Liver (tissue), 9 donors: ENCODE measurements around the gene ASCL2. TPM values are rescaled to one million over a fixed set of nuclear protein-coding genes. Genes with fewer than 3 reads are reported as not detected.

Experiments used
- DNase-seq: peaks from one replicate; pipeline ENCODE4 v3.0.0-alpha.2; 2017; ENCODE audit warnings: low spot score
- H3K27ac ChIP-seq, 2 donors: one replicate each; pipeline ENCODE4 v1.7.0; 2013; ENCODE audit warnings: inconsistent platforms in 2 of 2, low read length in 2 of 2, control low read depth in 1 of 2, low read depth in 1 of 2, mild to moderate bottlenecking in 1 of 2
- H3K27me3 ChIP-seq, 4 donors: one replicate each; pipeline versions ENCODE4 v1.6.1 to v1.7.0; 2013; ENCODE audit warnings: low read length in 3 of 4, inconsistent platforms in 1 of 4, mild to moderate bottlenecking in 1 of 4, moderate library complexity in 1 of 4; ENCODE audit not compliant: control insufficient read depth in 4 of 4, insufficient read depth in 4 of 4
- H3K36me3 ChIP-seq, 4 donors: one replicate each; pipeline versions ENCODE4 v1.6.1 to v1.7.0; 2013; ENCODE audit warnings: low read length in 3 of 4, mild to moderate bottlenecking in 3 of 4, low read depth in 1 of 4, moderate library complexity in 1 of 4; ENCODE audit not compliant: control insufficient read depth in 4 of 4, insufficient read depth in 3 of 4
- H3K4me1 ChIP-seq, 4 donors: one replicate each; pipeline versions ENCODE4 v1.6.1 to v1.7.0; 2013; ENCODE audit warnings: low read length in 3 of 4, mild to moderate bottlenecking in 3 of 4, moderate library complexity in 1 of 4; ENCODE audit not compliant: control insufficient read depth in 4 of 4, insufficient read depth in 4 of 4
- H3K4me3 ChIP-seq, 3 donors: one replicate each; pipeline versions ENCODE4 v1.6.1 to v1.7.0; 2013; ENCODE audit warnings: low read length in 3 of 3, control low read depth in 1 of 3, low read depth in 1 of 3, mild to moderate bottlenecking in 1 of 3
- H3K9ac ChIP-seq, 2 donors: one replicate each; pipeline ENCODE4 v1.7.0; 2013; ENCODE audit warnings: low read length in 2 of 2, mild to moderate bottlenecking in 2 of 2, moderate library complexity in 2 of 2, control low read depth in 1 of 2, low read depth in 1 of 2
- H3K9me3 ChIP-seq, 4 donors: one replicate each; pipeline versions ENCODE4 v1.6.1 to v1.7.0; 2013; ENCODE audit warnings: low read length in 3 of 4; ENCODE audit not compliant: control insufficient read depth in 4 of 4
- EGR1 ChIP-seq, 2 donors: IDR thresholded peaks; 2 replicates each; pipeline ENCODE4 v1.6.1; 2016 to 2018; ENCODE audit warnings: antibody characterized with exemption in 2 of 2, low read depth in 2 of 2
- FOXA1 ChIP-seq: IDR thresholded peaks from 2 replicates; pipeline ENCODE4 v1.6.1; 2016; ENCODE audit warnings: antibody characterized with exemption
- FOXA2 ChIP-seq: IDR thresholded peaks from 2 replicates; pipeline ENCODE4 v1.6.1; 2016; ENCODE audit warnings: antibody characterized with exemption
- HNF4A ChIP-seq, 2 donors: conservative IDR thresholded peaks; 2 replicates each; pipeline ENCODE4 v1.6.1; 2016; ENCODE audit warnings: antibody characterized with exemption in 2 of 2, mild to moderate bottlenecking in 2 of 2
- HNF4G ChIP-seq: IDR thresholded peaks from 2 replicates; pipeline ENCODE4 v1.6.1; 2016; ENCODE audit warnings: antibody characterized with exemption
- JUND ChIP-seq, 2 donors: IDR thresholded peaks; 2 replicates each; pipeline ENCODE4 v1.6.1; 2016; ENCODE audit warnings: antibody characterized with exemption in 2 of 2
- NR2F2 ChIP-seq: IDR thresholded peaks from 2 replicates; pipeline ENCODE4 v1.6.1; 2016; ENCODE audit warnings: antibody characterized with exemption
- RAD21 ChIP-seq, 2 donors: IDR thresholded peaks; 2 replicates each; pipeline ENCODE4 v1.6.1; 2016; ENCODE audit warnings: antibody characterized with exemption in 2 of 2, mild to moderate bottlenecking in 2 of 2
- SP1 ChIP-seq: IDR thresholded peaks from 2 replicates; pipeline ENCODE4 v1.6.1; 2018; ENCODE audit warnings: antibody characterized with exemption, mild to moderate bottlenecking
- TAF1 ChIP-seq: conservative IDR thresholded peaks from 2 replicates; pipeline ENCODE4 v1.6.1; 2016; ENCODE audit warnings: antibody characterized with exemption, mild to moderate bottlenecking
- YY1 ChIP-seq: IDR thresholded peaks from 2 replicates; pipeline ENCODE4 v1.6.1; 2016; ENCODE audit warnings: antibody characterized with exemption, mild to moderate bottlenecking
- WGBS: extraction: QIAGEN DNeasy Blood & Tissue Kit; methylation state at CpG from one replicate; pipeline ENCODE4 v1.1.7; 2013; 5-methylcytosine and 5-hydroxymethylcytosine counted together
- polyA plus RNA-seq, 2 donors: library from polyadenylated mRNA; stranded (reverse) in 1 of 2; unstranded in 1 of 2; fragments of 200-250 nt in 1 of 2; fragments of >200 nt in 1 of 2; fragmentation: Nextera tagmentation in 1 of 2; extraction: Ambion mirVana in 1 of 2; gene quantifications; one replicate each; pipeline versions ENCODE4 v1.2.1 to v1.2.3, GENCODE V29; 2013 to 2015
- total RNA-seq, 2 donors: library from RNA; depleted of rRNA; stranded (reverse); fragments of >200 nt; gene quantifications; one replicate each; pipeline ENCODE4 v1.2.3, GENCODE V29; 2014
- TF ChIP-seq, protein P1 (sequence below): IDR thresholded peaks from 2 replicates; pipeline ENCODE4 v1.6.1; 2016; ENCODE audit warnings: antibody characterized with exemption
- TF ChIP-seq, protein P2 (sequence below): IDR thresholded peaks from 2 replicates; pipeline ENCODE4 v1.6.1; 2016; ENCODE audit warnings: antibody characterized with exemption
- TF ChIP-seq, protein P3 (sequence below): IDR thresholded peaks from 2 replicates; pipeline ENCODE4 v1.6.1; 2016; ENCODE audit warnings: antibody characterized with exemption
- donor health status: healthy.
- donor health status: healthy.
- donor health status: healthy.
- donor health status: healthy.
- donor health status: healthy.

The ASCL2 gene
- total and polyA plus RNA-seq, 4 donors = 0.17 to 0.47 (median 0.32) TPM

DNA sequence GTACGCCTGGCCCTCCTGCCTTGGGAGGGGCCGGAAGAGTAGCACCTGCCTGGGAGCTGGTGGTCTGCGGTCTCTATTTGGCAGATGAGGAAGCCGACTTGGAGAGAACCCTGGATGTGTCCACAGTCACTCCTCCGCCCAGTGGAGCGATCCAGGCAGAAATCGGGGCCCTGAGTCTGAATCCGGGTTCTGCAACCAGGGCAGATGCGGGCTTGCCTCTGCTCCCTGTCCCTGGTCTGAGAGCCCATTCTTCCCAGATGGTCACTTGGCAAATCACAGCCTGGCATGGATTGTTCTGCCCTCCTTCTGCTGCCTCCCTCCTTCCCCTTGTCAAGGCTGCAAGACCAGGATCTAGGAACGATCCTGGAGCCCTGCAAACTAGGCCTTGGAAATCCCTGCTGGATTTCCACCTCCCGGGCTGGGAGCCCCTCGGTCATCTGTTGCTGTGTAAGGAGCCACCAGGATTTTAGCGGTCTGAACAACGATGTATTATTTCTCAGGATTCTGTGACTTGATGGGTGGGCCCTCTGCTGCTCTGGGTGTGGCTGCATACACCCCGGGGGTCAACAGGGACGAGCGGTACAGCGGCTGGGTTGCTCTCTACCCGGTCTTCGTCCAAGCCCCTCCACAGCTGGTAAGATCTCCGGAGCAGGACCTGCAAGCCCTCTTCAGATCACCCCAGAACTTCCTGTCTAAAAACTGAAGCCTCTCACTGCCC, 2.0 kb upstream of the ASCL2 start:
- H3K4me1 ChIP-seq = peaks cover 6 to 25% (median 14%) of the 10 kb centered on the region in 4 donors
- H3K9me3 ChIP-seq = no peaks in the 10 kb centered on the region
- no peak for TF ChIP-seq JUND (IDR thresholded peaks at IDR 0.05)
- TF ChIP-seq YY1 = no peak
- TF ChIP-seq FOXA2 = no peak
- TF ChIP-seq, protein P1, sequence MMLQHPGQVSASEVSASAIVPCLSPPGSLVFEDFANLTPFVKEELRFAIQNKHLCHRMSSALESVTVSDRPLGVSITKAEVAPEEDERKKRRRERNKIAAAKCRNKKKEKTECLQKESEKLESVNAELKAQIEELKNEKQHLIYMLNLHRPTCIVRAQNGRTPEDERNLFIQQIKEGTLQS = no peak
- no peak for TF ChIP-seq NR2F2
- TF ChIP-seq, protein P2, sequence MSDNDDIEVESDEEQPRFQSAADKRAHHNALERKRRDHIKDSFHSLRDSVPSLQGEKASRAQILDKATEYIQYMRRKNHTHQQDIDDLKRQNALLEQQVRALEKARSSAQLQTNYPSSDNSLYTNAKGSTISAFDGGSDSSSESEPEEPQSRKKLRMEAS = no peak
- no peak for TF ChIP-seq HNF4A (conservative IDR thresholded peaks at IDR 0.05)
- TF ChIP-seq SP1 = no peak
- no peak for TF ChIP-seq EGR1 (IDR thresholded peaks at IDR 0.05; ENCODE audit: low read depth in 2 of 2)
- no peak for TF ChIP-seq FOXA1
- no peak for TF ChIP-seq RAD21 (IDR thresholded peaks at IDR 0.05)
- no peaks in the 10 kb centered on the region for H3K36me3 ChIP-seq
- no peak overlapping the region for H3K4me3 ChIP-seq
- no peak overlapping the region for H3K27ac ChIP-seq
- DNase-seq = peak; percentile 31
- no peak overlapping the region for H3K9ac ChIP-seq
- WGBS = 83% methylated on average over 21 of the region's 21 CpGs
- peaks cover 2 to 27% (median 2%) of the 10 kb centered on the region in 4 donors for H3K27me3 ChIP-seq

GRCh38 chr11:2271327-2272227, 1.2 kb upstream of the ASCL2 start:
- H3K4me1 ChIP-seq = peaks cover 6 to 25% (median 14%) of the 10 kb centered on the region in 4 donors
- no peaks in the 10 kb centered on the region for H3K9me3 ChIP-seq
- no peak overlapping the region for H3K9ac ChIP-seq
- TF ChIP-seq, protein P3, sequence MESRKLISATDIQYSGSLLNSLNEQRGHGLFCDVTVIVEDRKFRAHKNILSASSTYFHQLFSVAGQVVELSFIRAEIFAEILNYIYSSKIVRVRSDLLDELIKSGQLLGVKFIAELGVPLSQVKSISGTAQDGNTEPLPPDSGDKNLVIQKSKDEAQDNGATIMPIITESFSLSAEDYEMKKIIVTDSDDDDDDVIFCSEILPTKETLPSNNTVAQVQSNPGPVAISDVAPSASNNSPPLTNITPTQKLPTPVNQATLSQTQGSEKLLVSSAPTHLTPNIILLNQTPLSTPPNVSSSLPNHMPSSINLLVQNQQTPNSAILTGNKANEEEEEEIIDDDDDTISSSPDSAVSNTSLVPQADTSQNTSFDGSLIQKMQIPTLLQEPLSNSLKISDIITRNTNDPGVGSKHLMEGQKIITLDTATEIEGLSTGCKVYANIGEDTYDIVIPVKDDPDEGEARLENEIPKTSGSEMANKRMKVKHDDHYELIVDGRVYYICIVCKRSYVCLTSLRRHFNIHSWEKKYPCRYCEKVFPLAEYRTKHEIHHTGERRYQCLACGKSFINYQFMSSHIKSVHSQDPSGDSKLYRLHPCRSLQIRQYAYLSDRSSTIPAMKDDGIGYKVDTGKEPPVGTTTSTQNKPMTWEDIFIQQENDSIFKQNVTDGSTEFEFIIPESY = no peak
- TF ChIP-seq TAF1 (no peak), HNF4A (conservative IDR thresholded peaks at IDR 0.05) (no peak), HNF4G (no peak), SP1 (no peak)
- H3K36me3 ChIP-seq = no peaks in the 10 kb centered on the region
- H3K27ac ChIP-seq = no peak overlapping the region
- H3K27me3 ChIP-seq = peaks cover 2 to 27% (median 2%) of the 10 kb centered on the region in 4 donors
- H3K4me3 ChIP-seq = no peak overlapping the region
- WGBS = 24% methylated on average over 45 of the region's 45 CpGs
- DNase-seq = peak; percentile 29

- H3K4me3 ChIP-seq = peak overlapping the region in 1 of 3 donors; percentile 61
- H3K9ac ChIP-seq = no peak overlapping the region
- peaks cover 2 to 27% (median 2%) of the 10 kb centered on the region in 4 donors for H3K27me3 ChIP-seq
- TF ChIP-seq YY1 = no peak
- TF ChIP-seq, protein P2 = no peak
- no peak for TF ChIP-seq FOXA2
- TF ChIP-seq, protein P3 = no peak
- no peak for TF ChIP-seq HNF4G
- no peak for TF ChIP-seq RAD21 (IDR thresholded peaks at IDR 0.05)
- TF ChIP-seq EGR1 (IDR thresholded peaks at IDR 0.05; ENCODE audit: low read depth in 2 of 2) = no peak
- no peak for TF ChIP-seq TAF1
- TF ChIP-seq, protein P1 = no peak
- no peak for TF ChIP-seq JUND (IDR thresholded peaks at IDR 0.05)
- no peak for TF ChIP-seq SP1
- no peak for TF ChIP-seq HNF4A (conservative IDR thresholded peaks at IDR 0.05)
- H3K9me3 ChIP-seq = no peaks in the 10 kb centered on the region
- no peaks in the 10 kb centered on the region for H3K36me3 ChIP-seq
- DNase-seq = no peak
- peaks cover 6 to 25% (median 14%) of the 10 kb centered on the region in 4 donors for H3K4me1 ChIP-seq
- no peak overlapping the region for H3K27ac ChIP-seq
- WGBS = 4% methylated on average over 28 of the region's 28 CpGs
Measured at GRCh38 chr11:2271077-2271326, 614 bp upstream of the ASCL2 start.
